Putamen (tissue), 1 donor: Measurements from ENCODE around the gene EXOC4.
"Not testable (repeated sequence)": the region's sequence is repeated elsewhere in the genome, so short reads cannot be mapped to it uniquely, and the experiment has no call there.

Source experiments
- DNase-seq: peaks from one replicate; pipeline ENCODE4 v3.0.0-alpha.2; 2016; ENCODE audit warnings: low spot score

Gene EXOC4

GRCh38 chr7:133315332-133316040 is 62.6 kb downstream of the EXOC4 start:
- no peak for DNase-seq

GRCh38 chr7:133319842-133320241 is 67.0 kb downstream of the EXOC4 start:
- DNase-seq = no peak

- no peak for DNase-seq
Measured at GRCh38 chr7:133320891-133321290, 68.0 kb downstream of the EXOC4 start.

- not testable (repeated sequence) for DNase-seq
Measured at GRCh38 chr7:133321366-133321765, 68.5 kb downstream of the EXOC4 start.

- not testable (repeated sequence) for DNase-seq
Measured at GRCh38 chr7:133326745-133327144, 73.9 kb downstream of the EXOC4 start.

GRCh38 chr7:133328021-133328420 is 75.1 kb downstream of the EXOC4 start:
- DNase-seq = not testable (repeated sequence)

GRCh38 chr7:133330085-133330484 is 77.2 kb downstream of the EXOC4 start:
- no peak for DNase-seq

GRCh38 chr7:133331861-133332260 is 79.0 kb downstream of the EXOC4 start:
- DNase-seq = no peak

GRCh38 chr7:133339772-133340171 is 86.9 kb downstream of the EXOC4 start:
- no peak for DNase-seq

GRCh38 chr7:133344275-133344674 is 91.4 kb downstream of the EXOC4 start:
- DNase-seq = no peak

GRCh38 chr7:133345690-133346421 is 93.0 kb downstream of the EXOC4 start:
- DNase-seq = no peak

- no peak for DNase-seq
Measured at GRCh38 chr7:133348250-133348649, 95.4 kb downstream of the EXOC4 start.

GRCh38 chr7:133349101-133349500 is 96.2 kb downstream of the EXOC4 start:
- DNase-seq = no peak

- no peak for DNase-seq
Measured at GRCh38 chr7:133352430-133352829, 99.6 kb downstream of the EXOC4 start.

GRCh38 chr7:133353775-133354174 is 100.9 kb downstream of the EXOC4 start:
- no peak for DNase-seq

GRCh38 chr7:133354546-133355324 is 101.9 kb downstream of the EXOC4 start:
- no peak for DNase-seq

- no peak for DNase-seq
Measured at GRCh38 chr7:133355325-133355708, 102.4 kb downstream of the EXOC4 start.

GRCh38 chr7:133355822-133356221 is 102.9 kb downstream of the EXOC4 start:
- DNase-seq = no peak

- DNase-seq = no peak
Measured at GRCh38 chr7:133358708-133359107, 105.8 kb downstream of the EXOC4 start.

GRCh38 chr7:133359449-133359848 is 106.6 kb downstream of the EXOC4 start:
- no peak for DNase-seq

- no peak for DNase-seq
Measured at GRCh38 chr7:133360201-133360600, 107.3 kb downstream of the EXOC4 start.

GRCh38 chr7:133361806-133362205 is 108.9 kb downstream of the EXOC4 start:
- no peak for DNase-seq
